GM12891 (cell line): Measurements from ENCODE around the gene CARD10.

Experiments used
- POLR2A ChIP-seq: IDR thresholded peaks from 2 replicates; pipeline ENCODE4 v1.6.1; 2011; ENCODE audit warnings: low read depth, low read length, control low read depth
- POLR2AphosphoS5 ChIP-seq: IDR thresholded peaks from 2 replicates; pipeline ENCODE4 v1.6.1; 2011; ENCODE audit warnings: low read depth, low read length, control low read depth
- POU2F2 ChIP-seq: IDR thresholded peaks from 2 replicates; pipeline ENCODE4 v1.6.1; 2011; ENCODE audit warnings: low read depth, mild to moderate bottlenecking, control low read depth, low read length, moderate library complexity
- SPI1 ChIP-seq: IDR thresholded peaks from 2 replicates; pipeline ENCODE4 v1.6.1; 2011; ENCODE audit warnings: low read depth, low read length, control low read depth
- TAF1 ChIP-seq: IDR thresholded peaks from 2 replicates; pipeline ENCODE4 v1.6.1; 2011; ENCODE audit warnings: low read depth, low read length, control low read depth

DNA sequence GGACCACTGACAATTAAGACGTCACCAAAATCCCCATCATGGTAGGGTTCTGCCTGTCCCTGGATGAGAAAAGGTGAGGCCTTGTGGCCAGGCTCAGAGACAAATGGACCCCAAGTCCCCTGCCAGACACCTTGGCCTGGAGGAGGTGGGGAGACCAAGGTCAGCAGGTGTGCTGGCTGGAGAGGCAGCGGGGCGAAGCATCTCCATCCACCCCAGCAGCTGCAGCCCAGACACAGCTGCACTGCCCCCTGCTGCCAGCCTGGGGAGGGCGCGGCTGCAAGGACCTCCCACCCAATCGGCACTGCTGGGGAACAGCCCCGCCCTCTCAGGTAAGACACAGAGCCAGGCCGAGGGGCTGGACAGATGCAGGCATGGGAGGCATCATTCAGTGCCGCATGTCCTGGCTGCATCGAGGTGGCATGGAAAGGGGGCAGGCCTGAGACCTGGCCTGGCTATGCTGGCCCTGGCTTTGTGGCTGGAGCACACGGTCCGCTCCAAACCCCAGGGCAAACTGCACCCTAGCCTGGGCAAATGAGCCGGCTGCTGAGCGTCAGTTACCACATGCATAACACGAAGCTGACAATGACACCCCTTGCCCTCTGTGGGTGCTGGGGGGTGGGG, 20.8 kb downstream of the CARD10 start:
- TF ChIP-seq POLR2A: no peak
- no peak for TF ChIP-seq POLR2AphosphoS5
- no peak for TF ChIP-seq TAF1
- TF ChIP-seq POU2F2: no peak
- no peak for TF ChIP-seq SPI1
